ENCODE results near the gene DNAJB8. TPM values are rescaled to one million over a fixed set of nuclear protein-coding genes. Genes with fewer than 3 reads are reported as not detected.

DNAJB8 gene
- total RNA-seq, 2 experiments from 2014 or later = not detected

DNA sequence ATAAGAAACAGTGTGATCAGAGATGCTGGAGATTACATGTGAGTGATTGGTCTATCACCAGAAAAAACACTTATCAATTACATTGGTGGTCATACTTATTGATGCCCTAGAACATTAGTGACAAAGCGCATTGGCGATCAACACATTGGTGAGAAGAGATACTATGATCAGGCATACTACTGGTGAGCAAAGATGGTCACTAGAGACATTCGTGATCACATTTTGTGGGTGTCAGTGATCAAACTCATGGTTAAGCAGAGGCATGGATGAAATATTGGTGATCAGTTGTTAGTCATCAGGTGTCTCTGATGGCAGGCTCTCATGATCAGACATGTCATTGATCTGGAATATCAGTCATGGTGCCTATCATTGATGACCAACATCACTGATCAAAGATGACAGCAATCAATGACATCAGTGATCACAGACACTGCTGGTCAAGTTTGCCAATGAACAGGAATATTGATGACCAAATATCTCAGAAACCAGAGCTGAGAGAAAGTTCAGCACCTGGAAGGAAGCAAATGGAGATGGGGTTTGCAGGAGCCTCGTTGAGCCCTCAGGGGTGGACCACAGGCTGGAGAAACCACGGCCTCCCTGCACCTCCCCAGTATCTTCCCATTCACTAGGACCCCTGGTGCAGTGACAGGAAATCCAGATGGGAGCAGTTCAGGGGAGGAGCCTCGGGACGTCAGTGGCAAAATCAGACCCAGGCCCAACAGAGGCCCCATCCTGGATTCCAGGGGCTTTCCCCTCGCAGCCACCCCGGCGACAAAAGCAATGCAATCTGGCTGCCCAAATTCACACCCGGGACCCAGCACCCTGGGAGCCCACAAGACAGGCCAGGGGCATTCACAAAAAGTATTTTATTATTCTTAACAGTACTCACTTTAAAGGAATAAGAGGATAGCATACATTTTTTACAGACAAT lies 12.2 kb upstream of the DNAJB8 start:
- Mint-ChIP-seq H3K36me3 (ENCODE audit: low read depth) (no peaks in the 10 kb centered on the region), H3K9me3 (no peaks in the 10 kb centered on the region), H3K27ac (no peak overlapping the region), H3K4me1 (peaks cover 4% of the 10 kb centered on the region), H3K4me3 (no peak overlapping the region), H3K27me3 (peaks cover 39% of the 10 kb centered on the region)
- ChIA-PET CTCF (interaction anchor here (1.4 kb wide), 1 partner anchor 16 kb away, joined by 4 read pairs; no protein-coding TSS in a partner anchor), POLR2A (no interaction called here)
- no peak for DNase-seq

GRCh38 chr3:128476659-128477058 lies 10.0 kb upstream of the DNAJB8 start:
- Mint-ChIP-seq H3K9me3 (no peaks in the 10 kb centered on the region), H3K4me1 (no peaks in the 10 kb centered on the region), H3K4me3 (no peak overlapping the region), H3K36me3 (ENCODE audit: low read depth) (no peaks in the 10 kb centered on the region), H3K27ac (no peak overlapping the region), H3K27me3 (peaks cover 21% of the 10 kb centered on the region)
- CTCF ChIA-PET = interaction anchor here (1.4 to 2.7 kb wide), 2 partner anchors 9 to 33 kb away, joined by 3 to 5 read pairs; no protein-coding TSS in a partner anchor
- POLR2A ChIA-PET = no interaction called here
- DNase-seq = no peak

- Mint-ChIP-seq H3K27me3 (peaks cover 24% of the 10 kb centered on the region), H3K27ac (no peak overlapping the region), H3K36me3 (ENCODE audit: low read depth) (no peaks in the 10 kb centered on the region), H3K4me3 (no peak overlapping the region), H3K4me1 (no peaks in the 10 kb centered on the region), H3K9me3 (no peaks in the 10 kb centered on the region)
- DNase-seq = no peak
- ChIA-PET CTCF (interaction anchor here (2.7 kb wide), 1 partner anchor 11 kb away, joined by 5 read pairs; no protein-coding TSS in a partner anchor), POLR2A (no interaction called here)
These were observed 8.7 kb upstream of the DNAJB8 start for GRCh38 chr3:128475355-128475754.

DNA sequence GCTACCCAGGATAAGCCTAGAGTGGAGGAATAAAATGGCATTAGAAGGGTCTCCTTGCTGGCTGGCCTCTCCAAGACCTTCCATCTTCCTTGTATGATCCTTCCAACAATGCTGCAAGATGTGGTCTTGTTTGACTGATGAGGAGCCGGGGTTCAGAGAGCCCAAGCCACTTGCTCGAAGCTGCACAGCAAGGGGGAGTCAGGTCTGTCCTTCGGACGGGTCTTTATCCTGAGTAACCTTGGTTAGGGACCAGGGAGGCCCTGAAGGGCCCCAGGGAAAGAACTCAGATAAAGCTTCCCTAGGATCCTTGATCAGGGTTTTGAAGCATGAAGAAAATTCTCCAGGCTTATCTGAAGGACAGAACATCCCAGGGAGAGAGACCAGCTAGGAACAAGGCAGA lies 7.0 kb upstream of the DNAJB8 start:
- H3K27me3 Mint-ChIP-seq = peaks cover 24% of the 10 kb centered on the region
- DNase-seq = no peak
- no peaks in the 10 kb centered on the region for H3K4me1 Mint-ChIP-seq
- POLR2A ChIA-PET = no interaction called here
- CTCF ChIA-PET = interaction anchor here (1.0 kb wide), 1 partner anchor 9 kb away, joined by 3 read pairs; no protein-coding TSS in a partner anchor
- H3K4me3 Mint-ChIP-seq = no peak overlapping the region
- H3K27ac Mint-ChIP-seq = no peak overlapping the region
- H3K36me3 Mint-ChIP-seq (ENCODE audit: low read depth) = no peaks in the 10 kb centered on the region
- no peaks in the 10 kb centered on the region for H3K9me3 Mint-ChIP-seq

DNA sequence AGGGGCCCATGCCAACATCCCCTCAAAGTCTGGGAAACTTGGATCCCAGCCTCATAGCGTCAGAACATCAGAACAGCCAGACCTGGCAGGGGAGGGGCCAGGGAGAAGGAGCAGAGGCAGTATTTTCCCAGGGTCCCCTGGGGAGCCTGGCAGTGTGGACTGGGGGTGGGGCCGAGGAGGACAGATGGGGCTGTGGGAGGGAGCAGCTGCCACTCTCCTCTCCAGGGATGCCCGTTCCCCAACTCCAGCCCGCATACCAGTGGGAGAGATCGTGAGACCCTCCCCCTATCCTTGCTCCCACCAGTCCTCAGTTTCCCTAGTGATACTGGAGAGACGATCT lies 6.5 kb upstream of the DNAJB8 start:
- no peak for DNase-seq
- ChIA-PET POLR2A (no interaction called here), CTCF (interaction anchor here (1.3 kb wide), 1 partner anchor 17 kb away, joined by 3 read pairs; no protein-coding TSS in a partner anchor)
- Mint-ChIP-seq H3K27me3 (peaks cover 18% of the 10 kb centered on the region), H3K4me3 (no peak overlapping the region), H3K27ac (no peak overlapping the region), H3K4me1 (no peaks in the 10 kb centered on the region), H3K36me3 (ENCODE audit: low read depth) (no peaks in the 10 kb centered on the region), H3K9me3 (no peaks in the 10 kb centered on the region)

- Mint-ChIP-seq H3K27ac (no peak overlapping the region), H3K9me3 (no peaks in the 10 kb centered on the region), H3K4me1 (no peaks in the 10 kb centered on the region), H3K27me3 (peaks cover 13% of the 10 kb centered on the region), H3K4me3 (no peak overlapping the region), H3K36me3 (ENCODE audit: low read depth) (no peaks in the 10 kb centered on the region)
- no peak for DNase-seq
- CTCF ChIA-PET = interaction anchor here (1.0 to 1.3 kb wide), 2 partner anchors 18 to 23 kb away, joined by 3 read pairs; no protein-coding TSS in a partner anchor
- POLR2A ChIA-PET = no interaction called here
These were observed 5.9 kb upstream of the DNAJB8 start for GRCh38 chr3:128472449-128473179.

GRCh38 chr3:128471720-128472119 lies 5.0 kb upstream of the DNAJB8 start:
- Mint-ChIP-seq H3K27ac (no peak overlapping the region), H3K27me3 (peaks cover 19% of the 10 kb centered on the region), H3K4me1 (peaks cover 8% of the 10 kb centered on the region), H3K36me3 (ENCODE audit: low read depth) (no peaks in the 10 kb centered on the region), H3K4me3 (no peak overlapping the region), H3K9me3 (no peaks in the 10 kb centered on the region)
- ChIA-PET CTCF (interaction anchor here (1.3 kb wide), 1 partner anchor 19 kb away, joined by 3 read pairs; no protein-coding TSS in a partner anchor), POLR2A (no interaction called here)
- DNase-seq = no peak

GRCh38 chr3:128471110-128471509 lies 4.4 kb upstream of the DNAJB8 start:
- Mint-ChIP-seq H3K4me1 (peaks cover 9% of the 10 kb centered on the region), H3K27me3 (peaks cover 23% of the 10 kb centered on the region), H3K9me3 (no peaks in the 10 kb centered on the region), H3K27ac (no peak overlapping the region), H3K36me3 (ENCODE audit: low read depth) (no peaks in the 10 kb centered on the region), H3K4me3 (no peak overlapping the region)
- POLR2A ChIA-PET = no interaction called here
- CTCF ChIA-PET = no interaction called here
- no peak for DNase-seq

DNA sequence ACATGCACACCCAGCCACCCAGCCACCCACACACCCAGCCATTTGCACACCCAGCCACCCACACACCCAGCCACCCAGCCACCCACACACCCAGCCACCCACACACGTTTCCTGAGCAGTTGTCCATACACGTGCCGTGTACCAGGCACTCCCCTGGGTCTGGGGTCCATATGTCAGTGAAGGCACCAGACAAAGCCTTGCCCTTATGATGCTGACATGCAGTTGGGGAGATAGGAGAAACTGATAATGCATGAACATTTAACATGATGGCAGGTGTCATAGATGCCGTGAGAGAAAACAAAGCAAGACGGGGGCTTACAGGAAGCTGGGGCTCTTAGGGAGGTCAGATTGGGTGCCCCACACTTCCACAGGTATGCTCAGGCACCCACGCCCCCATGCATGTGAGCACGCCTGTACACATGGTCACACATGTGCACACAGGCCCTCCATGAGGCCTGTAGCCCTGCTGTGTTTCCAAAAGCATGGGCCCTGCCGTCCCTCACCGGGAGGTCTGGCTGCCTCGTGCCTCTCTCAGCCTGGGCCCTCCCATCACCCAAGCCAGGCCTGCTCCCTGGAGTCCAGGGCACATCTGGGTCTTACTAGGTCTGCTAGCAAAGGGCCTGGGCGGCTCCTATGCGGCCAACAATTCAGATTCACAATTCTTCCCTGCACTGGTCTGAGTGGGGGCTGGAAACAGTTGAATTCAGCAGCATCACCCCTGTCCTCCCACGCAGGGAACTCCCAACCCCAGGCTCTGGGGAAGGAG lies 3.6 kb upstream of the DNAJB8 start:
- Mint-ChIP-seq H3K4me3 (no peak overlapping the region), H3K27me3 (peaks cover 27% of the 10 kb centered on the region), H3K27ac (no peak overlapping the region), H3K9me3 (no peaks in the 10 kb centered on the region), H3K36me3 (ENCODE audit: low read depth) (no peaks in the 10 kb centered on the region), H3K4me1 (peaks cover 10% of the 10 kb centered on the region)
- ChIA-PET CTCF (no interaction called here), POLR2A (no interaction called here)
- no peak for DNase-seq

DNA sequence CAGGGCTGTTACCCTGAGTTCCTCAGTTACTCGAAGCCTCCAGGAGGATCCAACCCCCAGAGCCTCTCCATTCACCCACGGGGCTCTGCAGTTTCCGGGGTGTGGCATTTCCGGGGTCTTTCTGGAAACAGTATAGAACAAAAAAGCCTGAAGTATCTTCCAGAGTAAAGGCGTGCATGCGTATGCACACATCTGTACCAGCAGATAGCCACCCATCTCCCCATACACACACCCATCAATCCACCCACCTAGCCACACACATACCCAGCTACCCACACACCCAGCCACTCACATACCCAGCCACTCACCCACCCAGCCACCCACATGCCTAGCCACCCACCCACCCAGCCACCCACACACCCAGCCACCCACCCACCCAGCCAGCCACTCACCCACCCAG lies 2.9 kb upstream of the DNAJB8 start:
- ChIA-PET CTCF (no interaction called here), POLR2A (no interaction called here)
- Mint-ChIP-seq H3K4me3 (no peak overlapping the region), H3K27ac (no peak overlapping the region), H3K27me3 (peaks cover 29% of the 10 kb centered on the region), H3K9me3 (no peaks in the 10 kb centered on the region), H3K36me3 (ENCODE audit: low read depth) (no peaks in the 10 kb centered on the region), H3K4me1 (peaks cover 11% of the 10 kb centered on the region)
- no peak for DNase-seq

DNA sequence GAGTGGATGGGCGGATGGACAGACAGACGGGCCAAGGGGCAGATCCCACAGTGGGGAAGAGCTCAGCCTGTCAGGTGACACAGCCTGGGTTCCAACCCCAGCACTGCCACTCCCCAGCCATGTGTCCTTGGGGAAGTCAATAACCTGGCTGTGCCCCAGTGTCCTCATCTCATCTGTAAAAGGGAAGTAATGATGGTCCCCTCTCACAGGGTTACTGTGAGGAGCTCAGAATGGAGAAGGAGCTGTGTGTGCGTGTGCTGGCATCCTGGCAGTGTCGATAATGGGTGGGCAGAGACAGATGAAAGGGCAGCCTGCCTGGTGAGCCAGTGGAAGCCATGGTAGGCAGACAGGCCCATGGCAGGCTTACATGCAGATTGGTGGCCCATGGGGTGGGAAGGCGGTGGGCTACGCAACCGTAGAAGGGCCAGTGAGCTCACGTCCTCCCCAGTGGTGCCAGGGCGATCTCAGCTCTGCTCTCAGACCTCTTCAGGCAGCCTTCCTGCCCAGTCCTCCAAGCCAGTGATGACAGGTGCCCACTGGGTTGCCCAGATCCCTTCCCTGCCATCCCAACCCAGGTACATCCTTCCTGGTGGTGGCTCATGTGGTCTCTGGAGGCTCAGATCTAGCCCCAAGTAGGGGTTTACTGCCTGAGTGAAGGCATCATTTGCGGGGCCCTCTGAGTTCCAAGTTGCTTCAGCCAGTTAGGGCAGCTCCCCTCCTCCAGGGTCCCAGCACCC lies 2.3 kb upstream of the DNAJB8 start:
- no peaks in the 10 kb centered on the region for H3K9me3 Mint-ChIP-seq
- no peak for DNase-seq
- peaks cover 26% of the 10 kb centered on the region for H3K27me3 Mint-ChIP-seq
- peaks cover 12% of the 10 kb centered on the region for H3K4me1 Mint-ChIP-seq
- H3K27ac Mint-ChIP-seq = no peak overlapping the region
- ChIA-PET CTCF (no interaction called here), POLR2A (no interaction called here)
- H3K36me3 Mint-ChIP-seq (ENCODE audit: low read depth) = no peaks in the 10 kb centered on the region
- H3K4me3 Mint-ChIP-seq = no peak overlapping the region

- POLR2A ChIA-PET = no interaction called here
- peaks cover 22% of the 10 kb centered on the region for H3K27me3 Mint-ChIP-seq
- peaks cover 12% of the 10 kb centered on the region for H3K4me1 Mint-ChIP-seq
- no peaks in the 10 kb centered on the region for H3K36me3 Mint-ChIP-seq (ENCODE audit: low read depth)
- H3K4me3 Mint-ChIP-seq = no peak overlapping the region
- CTCF ChIA-PET = no interaction called here
- H3K9me3 Mint-ChIP-seq = no peaks in the 10 kb centered on the region
- H3K27ac Mint-ChIP-seq = no peak overlapping the region
- DNase-seq = no peak
These were observed 1.6 kb upstream of the DNAJB8 start for GRCh38 chr3:128468285-128468790.
